Fibroblast of peridontal ligament (primary cell): ENCODE results near the gene SHLD1.

Source experiments
- DNase-seq: peaks from one replicate; pipeline ENCODE4 v3.0.0-alpha.2; 2010; ENCODE audit errors: extremely low read depth

SHLD1 gene

GRCh38 chr20:5893052-5893451, 142.9 kb downstream of the SHLD1 start:
- no peak for DNase-seq

- DNase-seq, result no peak
Measured at GRCh38 chr20:5893621-5894020, 143.4 kb downstream of the SHLD1 start.

GRCh38 chr20:5895626-5896025, 145.4 kb downstream of the SHLD1 start:
- no peak for DNase-seq

- no peak for DNase-seq
Measured at GRCh38 chr20:5899444-5899843, 149.2 kb downstream of the SHLD1 start.

GRCh38 chr20:5900908-5901307, 150.7 kb downstream of the SHLD1 start:
- no peak for DNase-seq

- DNase-seq, result no peak
Measured at GRCh38 chr20:5908981-5909380, 158.8 kb downstream of the SHLD1 start.

GRCh38 chr20:5910186-5910585, 160.0 kb downstream of the SHLD1 start:
- DNase-seq, result no peak

GRCh38 chr20:5913166-5913565, 163.0 kb downstream of the SHLD1 start:
- DNase-seq, result no peak
